Progenitor cell of endocrine pancreas (in vitro differentiated cells): ENCODE results near the gene CTNNA3. TPM values are rescaled to one million over a fixed set of nuclear protein-coding genes. Genes with fewer than 3 reads are reported as not detected.

Experiments used
- DNase-seq: peaks from one replicate; pipeline ENCODE4 v3.0.0; 2021; ENCODE audit warnings: low spot score; ENCODE audit not compliant: unreplicated experiment
- H3K27ac Mint-ChIP-seq: 2 replicates; pipeline ENCODE4 v1.8.0; 2021; ENCODE audit warnings: mild to moderate bottlenecking, moderate library complexity, mixed read lengths
- H3K27me3 Mint-ChIP-seq: 2 replicates; pipeline ENCODE4 v1.8.0; 2021; ENCODE audit warnings: mixed read lengths
- H3K36me3 Mint-ChIP-seq: 2 replicates; pipeline ENCODE4 v1.8.0; 2022; ENCODE audit warnings: mixed read lengths; ENCODE audit not compliant: insufficient read depth
- H3K4me1 Mint-ChIP-seq: 2 replicates; pipeline ENCODE4 v1.8.0; 2021; ENCODE audit warnings: low read depth, mixed read lengths
- H3K4me3 Mint-ChIP-seq: 2 replicates; pipeline ENCODE4 v1.8.0; 2021; ENCODE audit warnings: low read depth, mild to moderate bottlenecking, moderate library complexity, mixed read lengths
- H3K9me3 Mint-ChIP-seq: 2 replicates; pipeline ENCODE4 v1.8.0; 2021; ENCODE audit warnings: low read depth, mixed read lengths
- total RNA-seq: library from RNA; stranded (reverse); gene quantifications from 2 replicates; pipeline ENCODE4 v1.2.1, GENCODE V29; 2021
- TF ChIP-seq, protein P1 (sequence below): fragments of 200-600 bp; sonication (generic); IDR thresholded peaks from one replicate; pipeline ENCODE4 v1.5.0; 2021; ENCODE audit warnings: antibody characterized with exemption, mild to moderate bottlenecking; ENCODE audit not compliant: unreplicated experiment

The CTNNA3 gene
- total RNA-seq, 1 donor from 2014 or later, result 1.7 TPM

DNA sequence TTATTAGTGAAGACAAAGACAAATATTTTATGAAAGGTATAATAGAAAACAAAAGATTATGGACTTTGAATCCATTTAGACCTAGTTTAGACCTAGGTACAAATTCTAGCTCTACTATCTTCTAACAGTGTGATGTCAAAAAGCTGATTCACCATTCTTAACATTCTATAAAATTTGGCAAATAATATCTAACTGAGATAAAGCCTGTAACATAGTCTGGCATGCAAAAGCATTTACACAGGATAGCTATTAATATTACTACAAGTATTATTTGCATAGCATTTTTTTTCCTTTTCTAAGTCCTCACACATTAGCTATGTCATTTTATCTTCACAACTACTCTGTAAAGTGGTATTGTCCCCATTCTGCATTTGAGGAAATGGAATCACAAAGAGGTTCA is 949.7 kb downstream of the CTNNA3 start:
- no peaks in the 10 kb centered on the region for H3K4me1 Mint-ChIP-seq
- H3K36me3 Mint-ChIP-seq, result no peaks in the 10 kb centered on the region
- no peak overlapping the region for H3K27ac Mint-ChIP-seq
- no peaks in the 10 kb centered on the region for H3K27me3 Mint-ChIP-seq
- TF ChIP-seq, protein P1, sequence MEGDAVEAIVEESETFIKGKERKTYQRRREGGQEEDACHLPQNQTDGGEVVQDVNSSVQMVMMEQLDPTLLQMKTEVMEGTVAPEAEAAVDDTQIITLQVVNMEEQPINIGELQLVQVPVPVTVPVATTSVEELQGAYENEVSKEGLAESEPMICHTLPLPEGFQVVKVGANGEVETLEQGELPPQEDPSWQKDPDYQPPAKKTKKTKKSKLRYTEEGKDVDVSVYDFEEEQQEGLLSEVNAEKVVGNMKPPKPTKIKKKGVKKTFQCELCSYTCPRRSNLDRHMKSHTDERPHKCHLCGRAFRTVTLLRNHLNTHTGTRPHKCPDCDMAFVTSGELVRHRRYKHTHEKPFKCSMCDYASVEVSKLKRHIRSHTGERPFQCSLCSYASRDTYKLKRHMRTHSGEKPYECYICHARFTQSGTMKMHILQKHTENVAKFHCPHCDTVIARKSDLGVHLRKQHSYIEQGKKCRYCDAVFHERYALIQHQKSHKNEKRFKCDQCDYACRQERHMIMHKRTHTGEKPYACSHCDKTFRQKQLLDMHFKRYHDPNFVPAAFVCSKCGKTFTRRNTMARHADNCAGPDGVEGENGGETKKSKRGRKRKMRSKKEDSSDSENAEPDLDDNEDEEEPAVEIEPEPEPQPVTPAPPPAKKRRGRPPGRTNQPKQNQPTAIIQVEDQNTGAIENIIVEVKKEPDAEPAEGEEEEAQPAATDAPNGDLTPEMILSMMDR, result no peak
- peaks cover 10% of the 10 kb centered on the region for H3K9me3 Mint-ChIP-seq
- H3K4me3 Mint-ChIP-seq, result no peak overlapping the region
- no peak for DNase-seq

DNA sequence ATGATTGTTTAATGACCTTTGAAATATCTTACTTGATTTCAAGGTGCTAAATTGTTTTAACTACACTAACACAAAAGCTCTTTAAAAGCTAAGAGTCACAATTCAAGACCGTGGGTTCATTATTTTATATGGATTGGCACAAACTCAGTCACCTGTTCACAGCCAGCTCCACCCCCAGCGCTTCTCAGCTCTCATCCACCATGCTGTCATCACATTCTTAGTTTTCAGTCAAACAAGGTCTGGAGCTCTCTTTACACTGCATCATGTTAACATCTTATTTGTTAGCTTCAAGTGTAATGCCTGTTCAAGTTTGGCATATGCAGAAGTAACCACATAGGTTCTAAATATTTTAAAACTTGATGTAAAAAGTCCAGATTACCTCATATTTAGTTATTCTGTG is 951.1 kb downstream of the CTNNA3 start:
- TF ChIP-seq, protein P1, result no peak
- Mint-ChIP-seq H3K4me1 (no peaks in the 10 kb centered on the region), H3K27ac (no peak overlapping the region), H3K27me3 (no peaks in the 10 kb centered on the region), H3K9me3 (peaks cover 6% of the 10 kb centered on the region), H3K36me3 (no peaks in the 10 kb centered on the region), H3K4me3 (no peak overlapping the region)
- DNase-seq, result no peak

DNA sequence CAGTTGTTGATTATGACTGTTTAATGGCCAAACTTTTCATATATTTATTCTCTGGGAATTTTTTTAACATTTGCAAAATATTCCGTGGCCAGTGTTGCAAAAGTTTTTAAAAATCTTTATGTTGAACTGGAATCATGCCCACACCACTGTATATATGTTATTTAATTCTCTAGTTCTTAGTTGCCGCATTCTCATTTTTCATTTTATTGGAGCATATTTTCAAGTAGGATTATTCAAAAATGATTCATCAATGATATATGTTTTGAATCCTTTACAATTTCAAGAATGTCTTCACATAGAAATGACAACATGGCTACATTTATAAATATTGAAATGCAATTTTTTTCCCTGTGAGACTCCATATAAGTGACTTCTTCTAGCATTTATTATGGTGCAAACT is 958.8 kb downstream of the CTNNA3 start:
- Mint-ChIP-seq H3K9me3 (no peaks in the 10 kb centered on the region), H3K27me3 (no peaks in the 10 kb centered on the region), H3K4me3 (no peak overlapping the region), H3K4me1 (no peaks in the 10 kb centered on the region), H3K27ac (no peak overlapping the region), H3K36me3 (no peaks in the 10 kb centered on the region)
- no peak for DNase-seq
- TF ChIP-seq, protein P1, result no peak

DNA sequence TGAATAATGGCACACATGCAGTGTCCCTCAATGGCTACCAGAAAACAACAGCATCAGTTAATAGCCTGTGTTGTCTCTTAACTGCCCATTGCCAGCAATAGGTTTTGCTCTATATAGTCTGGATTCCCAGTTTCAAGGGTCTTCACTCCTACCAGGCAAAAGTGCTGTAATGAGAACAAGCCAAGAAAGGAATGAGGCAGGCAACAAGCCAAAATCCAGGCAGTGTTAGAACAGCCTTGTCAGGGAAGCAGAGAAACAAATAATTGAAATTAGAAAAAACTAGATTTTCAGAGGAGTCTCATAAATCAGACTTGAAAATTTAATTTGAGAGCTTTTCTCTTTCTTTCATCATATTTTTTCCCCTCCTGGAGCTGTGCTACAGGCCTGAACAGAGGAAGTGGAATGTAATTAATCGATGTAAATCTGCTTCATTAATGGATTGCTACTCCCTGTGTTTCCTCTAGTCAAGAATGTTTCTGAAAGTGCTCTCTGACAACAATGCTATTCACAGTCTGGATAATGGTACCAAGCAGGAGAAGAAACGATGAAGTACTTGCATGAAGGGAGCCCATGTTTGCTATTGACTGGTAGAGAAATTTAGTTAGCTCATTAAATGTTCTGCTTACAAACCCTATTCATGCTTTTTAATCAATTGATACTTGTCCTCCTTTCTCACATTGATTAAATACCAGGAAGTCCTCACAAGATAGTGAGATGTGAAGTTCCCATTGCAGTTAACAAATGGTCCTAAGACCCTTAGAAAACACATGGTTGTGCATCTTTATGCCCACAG is 972.2 kb downstream of the CTNNA3 start:
- DNase-seq, result no peak
- TF ChIP-seq, protein P1, result no peak
- no peaks in the 10 kb centered on the region for H3K27me3 Mint-ChIP-seq
- no peaks in the 10 kb centered on the region for H3K36me3 Mint-ChIP-seq
- no peaks in the 10 kb centered on the region for H3K4me1 Mint-ChIP-seq
- no peak overlapping the region for H3K4me3 Mint-ChIP-seq
- no peak overlapping the region for H3K27ac Mint-ChIP-seq
- H3K9me3 Mint-ChIP-seq, result no peaks in the 10 kb centered on the region

DNA sequence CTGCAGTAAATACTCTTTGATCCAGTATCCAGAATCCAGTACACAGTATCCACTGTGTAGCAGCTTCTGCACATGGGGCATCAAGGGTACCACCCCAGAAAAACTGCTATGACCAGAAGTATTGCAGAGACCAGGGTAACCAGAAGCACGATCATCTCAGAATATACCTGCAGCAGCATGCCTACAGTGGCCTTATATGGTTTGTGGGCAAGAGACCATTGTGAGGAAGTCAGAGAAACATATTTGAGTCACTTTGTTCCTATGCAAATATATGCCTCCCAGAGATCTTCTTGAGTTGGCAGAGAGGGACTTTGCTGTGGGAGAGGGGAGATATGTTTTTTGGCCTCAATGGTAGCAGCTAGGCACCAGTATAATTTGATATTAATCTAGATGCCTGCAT is 976.5 kb downstream of the CTNNA3 start:
- H3K36me3 Mint-ChIP-seq, result no peaks in the 10 kb centered on the region
- H3K4me1 Mint-ChIP-seq, result no peaks in the 10 kb centered on the region
- no peak for DNase-seq
- TF ChIP-seq, protein P1, result no peak
- no peak overlapping the region for H3K27ac Mint-ChIP-seq
- H3K9me3 Mint-ChIP-seq, result no peaks in the 10 kb centered on the region
- no peak overlapping the region for H3K4me3 Mint-ChIP-seq
- no peaks in the 10 kb centered on the region for H3K27me3 Mint-ChIP-seq
